Endothelial cell of umbilical vein (primary cell): Measurements from ENCODE around the gene KDM4B. TPM values are rescaled to one million over a fixed set of nuclear protein-coding genes. Genes with fewer than 3 reads are reported as not detected.

Experiments
- BruUV-seq: library from RNA; stranded (reverse); fragments of 400-500 nt; replicated peaks from 2 replicates; lab custom pipeline; 2021; lab: Mats Ljungman, UMichigan
- CTCF ChIA-PET: fragments of 300-600, 350-600 bp; sonication (Branson Sonifier 250); formaldehyde crosslinking; loops from one replicate; lab custom pipeline; 2021; ENCODE audit warnings: antibody characterized with exemption, inconsistent platforms; lab: Charles Lee
- POLR2A ChIA-PET: fragments of 300-600, 350-600 bp; sonication (Branson Sonifier 250); formaldehyde crosslinking; loops from one replicate; lab custom pipeline; 2021; ENCODE audit warnings: antibody characterized with exemption, inconsistent platforms; lab: Charles Lee
- DNase-seq: peaks from one replicate; pipeline ENCODE4 v3.0.0-alpha.2; 2011; ENCODE audit warnings: low read depth, low spot score
- FAIRE-seq: peaks from 2 replicates; lab custom pipeline; 2011; peaks lifted over from hg19 to GRCh38; lab: Jason Lieb, UNC
- H2AFZ ChIP-seq: 2 replicates; pipeline ENCODE4 v1.6.0; 2012; ENCODE audit warnings: low read depth, low read length, control low read depth, inconsistent platforms
- H3K27ac ChIP-seq: 2 replicates; pipeline ENCODE4 v1.5.1; 2011; ENCODE audit warnings: low read depth, mild to moderate bottlenecking, control low read depth, low read length, moderate library complexity; ENCODE audit not compliant: insufficient read depth
- H3K27me3 ChIP-seq, 2 experiments: 2 replicates each; pipeline versions ENCODE4 v1.6.0 to v1.6.1; 2011; ENCODE audit warnings: low read length in 2 of 2, mixed read lengths in 1 of 2; ENCODE audit not compliant: control insufficient read depth in 2 of 2, insufficient read depth in 2 of 2
- H3K36me3 ChIP-seq, 2 experiments: 2 replicates in 1 of 2; 3 replicates in 1 of 2; pipeline ENCODE4 v1.5.1; 2011; ENCODE audit warnings: low read length in 2 of 2, mild to moderate bottlenecking in 1 of 2, moderate library complexity in 1 of 2; ENCODE audit not compliant: control insufficient read depth in 2 of 2, insufficient read depth in 2 of 2; ENCODE audit errors: extremely low read depth in 1 of 2
- H3K4me1 ChIP-seq: 3 replicates; pipeline ENCODE4 v1.5.1; 2011; ENCODE audit warnings: mild to moderate bottlenecking, low read length; ENCODE audit not compliant: control insufficient read depth, insufficient read depth; ENCODE audit errors: extremely low read depth
- H3K4me2 ChIP-seq: 2 replicates; pipeline ENCODE4 v1.6.1; 2011; ENCODE audit warnings: low read length, control low read depth, mixed read lengths; ENCODE audit not compliant: insufficient read depth
- H3K4me3 ChIP-seq, 3 experiments: fragments of 200-600 bp in 1 of 3; sonication (generic), shearing (Covaris generic) in 1 of 3; replicated peaks in 1 of 3; 2 replicates each; pipeline ENCODE4 v1.5.1; 2011 to 2016; ENCODE audit warnings: control low read depth in 3 of 3, low read length in 3 of 3, mild to moderate bottlenecking in 2 of 3, inconsistent platforms in 1 of 3, low read depth in 1 of 3, moderate library complexity in 1 of 3; ENCODE audit not compliant: insufficient read depth in 1 of 3
- H3K79me2 ChIP-seq: 2 replicates; pipeline ENCODE4 v1.6.0; 2012; ENCODE audit warnings: low read length, inconsistent platforms; ENCODE audit not compliant: control insufficient read depth, insufficient read depth
- H3K9ac ChIP-seq: replicated peaks from 2 replicates; pipeline ENCODE3; 2011; ENCODE audit warnings: low read length, control low read depth; ENCODE audit not compliant: insufficient read depth; ENCODE audit errors: extremely low read depth
- H3K9me1 ChIP-seq: replicated peaks from 3 replicates; pipeline ENCODE4 v1.6.0; 2011; ENCODE audit warnings: mild to moderate bottlenecking, low read length; ENCODE audit not compliant: control insufficient read depth, insufficient read depth; ENCODE audit errors: extremely low read depth
- H3K9me3 ChIP-seq: replicated peaks from 2 replicates; pipeline ENCODE4 v1.5.1; 2012; ENCODE audit warnings: low read length, inconsistent platforms; ENCODE audit not compliant: control insufficient read depth, insufficient read depth
- H4K20me1 ChIP-seq: replicated peaks from 2 replicates; pipeline ENCODE3; 2011; ENCODE audit warnings: mild to moderate bottlenecking, low read length; ENCODE audit not compliant: control insufficient read depth, insufficient read depth; ENCODE audit errors: extremely low read depth
- EZH2 ChIP-seq: IDR thresholded peaks from 2 replicates; pipeline ENCODE4 v1.6.1; 2012; ENCODE audit warnings: borderline replicate concordance, low read depth, mild to moderate bottlenecking, moderate library complexity, low read length, inconsistent platforms; ENCODE audit not compliant: severe bottlenecking
- FOS ChIP-seq: IDR thresholded peaks from 2 replicates; pipeline ENCODE4 v1.6.1; 2011; ENCODE audit warnings: mild to moderate bottlenecking, low read length, moderate library complexity, borderline replicate concordance; ENCODE audit not compliant: insufficient read depth
- GATA2 ChIP-seq: IDR thresholded peaks from 2 replicates; pipeline ENCODE4 v1.7.0; 2011; ENCODE audit warnings: low read depth, mild to moderate bottlenecking, moderate library complexity, mixed read lengths, low read length; ENCODE audit not compliant: insufficient read length, insufficient read depth
- JUN ChIP-seq: IDR thresholded peaks from 2 replicates; pipeline ENCODE4 v1.6.1; 2011; ENCODE audit warnings: borderline replicate concordance, low read depth; ENCODE audit not compliant: insufficient read length, insufficient read depth
- MAX ChIP-seq: IDR thresholded peaks from 2 replicates; pipeline ENCODE4 v1.6.1; 2011; ENCODE audit not compliant: insufficient read depth, insufficient read length
- MYC ChIP-seq: IDR thresholded peaks from one replicate; pipeline ENCODE4 v1.6.1; 2011; ENCODE audit warnings: mild to moderate bottlenecking, low read depth, low read length
- POLR2A ChIP-seq: IDR thresholded peaks from 2 replicates; pipeline ENCODE4 v1.6.1; 2012; ENCODE audit warnings: low read depth, mild to moderate bottlenecking, control low read depth, low read length
- POLR2AphosphoS5 ChIP-seq: IDR thresholded peaks from 2 replicates; pipeline ENCODE4 v1.6.1; 2012; ENCODE audit warnings: low read depth, mild to moderate bottlenecking, control low read depth, low read length, moderate library complexity; ENCODE audit not compliant: insufficient read depth
- dilution Hi-C: fragments of 300-500 bp; cut with MboI; formaldehyde crosslinking; loops from one replicate; pipeline ENCODE4 v1.15.0; 2019; ENCODE audit warnings: low sequenced_read_pairs; ENCODE audit not compliant: extremely low pct_ligation_motif_present
- intact Hi-C: fragments of 100-400 bp; cut with micrococcal nuclease; formaldehyde crosslinking; loops from one replicate; pipeline ENCODE4 v1.10.0; 2022
- polyA plus RNA-seq, 4 experiments: library from polyadenylated mRNA; depleted of rRNA in 3 of 4; stranded (reverse) in 3 of 4; unstranded in 1 of 4; fragments of >200 nt; gene quantifications; 2 replicates each; pipeline versions ENCODE4 v1.2.1 to v1.2.3, GENCODE V29; 2011 to 2012; ENCODE audit warnings: missing spikeins in 1 of 4
- total RNA-seq: library from RNA; stranded (reverse); gene quantifications from 2 replicates; pipeline ENCODE4 v1.2.3, GENCODE V29; 2021
- TF ChIP-seq, protein P1 (sequence below), 2 donors: IDR thresholded peaks; 1 replicate in 1 of 2; 2 replicates in 1 of 2; pipeline ENCODE4 v1.5.1; 2011; ENCODE audit warnings: low read length in 2 of 2, mild to moderate bottlenecking in 2 of 2, moderate library complexity in 2 of 2, control low read depth in 1 of 2, inconsistent platforms in 1 of 2, low read depth in 1 of 2; ENCODE audit not compliant: insufficient read depth in 1 of 2; ENCODE audit errors: extremely low read depth in 1 of 2

KDM4B gene
- total and polyA plus RNA-seq, 2 donors (not counting 3 experiments of a cell fraction or from before 2014, with no cell fraction given) = 12.4 to 37.2 TPM

DNA sequence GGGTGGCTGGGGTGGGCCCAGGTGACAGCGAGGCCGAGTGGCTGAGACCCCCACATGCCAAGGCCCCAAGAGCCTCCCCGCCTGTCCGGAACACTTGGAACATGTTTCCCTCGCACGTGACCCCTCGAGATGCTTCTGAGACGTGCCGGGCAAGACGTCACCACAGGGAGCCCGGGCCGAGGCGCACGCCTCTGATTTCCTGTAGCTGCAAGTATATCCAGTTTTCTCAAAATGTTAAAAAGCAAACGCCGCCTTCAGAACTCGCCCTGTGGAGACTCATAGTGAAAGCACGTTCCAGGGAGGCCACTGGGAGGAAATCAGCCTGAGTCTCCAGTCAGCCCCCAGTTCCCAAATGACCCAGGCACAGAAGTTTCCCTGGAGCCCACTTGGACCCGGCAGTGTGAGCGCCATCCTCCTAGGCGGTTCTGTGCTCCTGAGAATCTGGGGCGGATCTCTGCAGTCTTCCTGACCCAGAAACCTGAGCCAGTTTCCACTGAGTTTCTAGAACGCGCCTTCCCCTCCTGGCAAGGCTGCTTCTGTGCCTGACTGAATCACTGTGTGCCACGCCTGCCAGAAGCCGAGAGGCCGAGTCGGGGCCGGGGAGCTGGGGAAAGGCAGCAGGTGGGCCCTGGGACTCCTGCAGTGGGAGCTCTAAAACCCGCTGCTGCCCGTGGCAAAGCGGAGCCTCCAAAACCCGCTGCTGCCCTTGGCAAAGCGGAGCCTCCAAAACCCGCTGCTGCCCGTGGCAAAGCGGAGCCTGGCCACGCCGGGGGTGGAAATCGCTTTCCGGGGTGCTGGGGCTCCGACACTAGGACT lies 179.3 kb downstream of the KDM4B start:
- no peak overlapping the region for H3K9ac ChIP-seq
- no peak overlapping the region for H3K4me3 ChIP-seq

More for the DNA sequence above, 179.3 kb downstream of the KDM4B start:
- TF ChIP-seq MAX (no peak), MYC (no peak), GATA2 (no peak), FOS (no peak), POLR2AphosphoS5 (no peak), EZH2 (no peak), POLR2A (no peak), JUN (no peak)
- TF ChIP-seq, protein P1, sequence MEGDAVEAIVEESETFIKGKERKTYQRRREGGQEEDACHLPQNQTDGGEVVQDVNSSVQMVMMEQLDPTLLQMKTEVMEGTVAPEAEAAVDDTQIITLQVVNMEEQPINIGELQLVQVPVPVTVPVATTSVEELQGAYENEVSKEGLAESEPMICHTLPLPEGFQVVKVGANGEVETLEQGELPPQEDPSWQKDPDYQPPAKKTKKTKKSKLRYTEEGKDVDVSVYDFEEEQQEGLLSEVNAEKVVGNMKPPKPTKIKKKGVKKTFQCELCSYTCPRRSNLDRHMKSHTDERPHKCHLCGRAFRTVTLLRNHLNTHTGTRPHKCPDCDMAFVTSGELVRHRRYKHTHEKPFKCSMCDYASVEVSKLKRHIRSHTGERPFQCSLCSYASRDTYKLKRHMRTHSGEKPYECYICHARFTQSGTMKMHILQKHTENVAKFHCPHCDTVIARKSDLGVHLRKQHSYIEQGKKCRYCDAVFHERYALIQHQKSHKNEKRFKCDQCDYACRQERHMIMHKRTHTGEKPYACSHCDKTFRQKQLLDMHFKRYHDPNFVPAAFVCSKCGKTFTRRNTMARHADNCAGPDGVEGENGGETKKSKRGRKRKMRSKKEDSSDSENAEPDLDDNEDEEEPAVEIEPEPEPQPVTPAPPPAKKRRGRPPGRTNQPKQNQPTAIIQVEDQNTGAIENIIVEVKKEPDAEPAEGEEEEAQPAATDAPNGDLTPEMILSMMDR (IDR thresholded peaks at IDR 0.05; ENCODE audit: extremely low read depth in 1 of 2, insufficient read depth in 1 of 2, low read depth in 1 of 2, low read length in 2 of 2) = no peak
- no peak overlapping the region for H3K4me2 ChIP-seq
- no peak overlapping the region for H2AFZ ChIP-seq
- intact Hi-C loops = no loop called here
- ChIA-PET POLR2A (no interaction called here), CTCF (interaction anchor here (0.6 kb wide), 1 partner anchor 884 kb away, joined by 3 read pairs; no protein-coding TSS in a partner anchor)
- no peaks in the 10 kb centered on the region for H3K9me3 ChIP-seq
- dilution Hi-C loops = no loop called here
- H4K20me1 ChIP-seq = no peaks in the 10 kb centered on the region
- DNase-seq (no peak), FAIRE-seq (no peak)
- no peaks in the 10 kb centered on the region for H3K4me1 ChIP-seq
- no TSS peak for BruUV-seq
- H3K79me2 ChIP-seq = no peaks in the 10 kb centered on the region
- no peaks in the 10 kb centered on the region for H3K27me3 ChIP-seq
- no peak overlapping the region for H3K27ac ChIP-seq
- H3K9me1 ChIP-seq = no peaks in the 10 kb centered on the region
- peaks cover 0 to 9% of the 10 kb centered on the region in 2 experiments for H3K36me3 ChIP-seq
